GM18511 (cell line): ENCODE measurements around the gene CHMP4A.
"Not testable (repeated sequence)": the region's sequence is repeated elsewhere in the genome, so short reads cannot be mapped to it uniquely, and the experiment has no call there.

Experiments
- ATAC-seq: cut with Tn5 transposase; IDR thresholded peaks from one replicate; pipeline ENCODE4 v1.9.1; 2021; ENCODE audit warnings: mild to moderate bottlenecking, moderate library complexity; ENCODE audit not compliant: unreplicated experiment

Gene CHMP4A

DNA sequence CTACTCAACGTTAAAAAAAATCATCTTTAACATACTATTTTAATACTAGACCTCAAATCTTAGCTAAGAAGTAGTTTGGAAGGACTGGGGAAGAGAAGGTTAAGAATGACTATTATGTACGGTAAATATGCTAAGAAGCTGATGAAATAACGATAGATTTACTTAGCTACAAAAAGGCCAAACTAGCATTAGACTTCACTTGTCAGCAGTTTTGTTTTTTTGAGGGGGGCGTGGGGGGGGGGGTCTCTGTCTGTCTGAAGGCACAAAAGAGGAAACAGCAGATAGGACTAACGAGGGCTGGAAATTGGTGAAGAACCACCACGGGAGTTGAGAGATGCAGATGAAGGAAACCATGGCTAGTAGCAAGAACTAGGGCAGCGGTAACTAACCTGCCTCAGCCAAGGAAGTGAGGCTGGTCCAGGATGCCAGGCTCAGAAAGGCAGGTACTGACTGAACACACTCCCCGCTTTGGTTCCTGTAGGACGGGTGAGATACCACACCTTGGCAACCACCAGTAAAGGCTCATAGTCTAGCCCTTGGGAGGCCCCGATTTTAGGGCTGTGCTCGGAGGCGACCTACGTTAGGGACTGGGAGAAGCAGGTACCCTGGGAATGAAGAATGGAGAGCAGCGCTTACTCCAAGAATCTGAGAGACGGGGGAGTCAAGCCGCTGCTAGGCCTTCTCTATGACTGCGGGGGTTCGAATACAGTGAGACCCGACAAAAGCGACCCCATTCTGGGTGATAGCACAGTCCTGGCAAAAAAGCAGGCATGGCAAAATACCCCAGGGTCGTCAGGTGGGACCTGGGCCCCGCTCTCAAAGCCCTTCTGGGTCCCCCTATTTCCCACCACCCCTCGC, 18.2 kb upstream of the CHMP4A start:
- ATAC-seq: peak; percentile 17

DNA sequence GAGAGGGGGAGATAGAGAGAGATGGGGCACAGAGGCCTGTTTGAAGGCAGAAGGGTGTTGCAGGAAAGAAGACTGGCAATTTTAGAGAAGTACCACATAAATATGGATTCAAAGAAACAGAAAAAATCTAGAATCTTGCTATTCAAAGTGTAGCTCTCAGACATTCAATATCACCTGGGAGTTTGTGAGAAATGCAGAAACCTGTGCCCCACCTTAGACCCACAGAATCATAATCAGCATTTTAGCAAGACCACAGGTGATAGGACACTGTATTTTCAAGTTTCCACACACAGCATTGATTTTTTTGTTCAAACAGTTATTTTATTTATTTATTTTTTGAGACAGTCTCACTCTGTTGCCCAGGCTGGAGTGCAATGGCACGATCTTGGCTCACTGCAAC, 15.6 kb upstream of the CHMP4A start:
- no peak for ATAC-seq

DNA sequence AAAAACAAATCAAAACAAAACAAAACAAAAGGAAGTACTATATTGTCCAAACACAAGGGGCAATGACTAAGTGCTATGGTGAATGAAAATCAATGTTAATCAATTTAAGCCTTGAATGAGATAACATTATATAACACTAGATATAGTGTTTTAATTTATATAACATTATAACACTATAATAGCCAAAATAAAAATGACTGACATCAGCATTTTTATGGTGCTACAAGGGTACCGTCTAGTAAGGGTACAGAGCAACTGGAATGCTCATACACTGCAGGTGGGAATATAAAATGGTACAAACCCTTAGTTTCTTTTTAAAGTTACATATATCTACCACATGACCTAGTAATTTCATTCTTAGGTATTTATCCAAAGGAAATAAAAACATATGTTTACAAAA, 13.2 kb upstream of the CHMP4A start:
- ATAC-seq: no peak

DNA sequence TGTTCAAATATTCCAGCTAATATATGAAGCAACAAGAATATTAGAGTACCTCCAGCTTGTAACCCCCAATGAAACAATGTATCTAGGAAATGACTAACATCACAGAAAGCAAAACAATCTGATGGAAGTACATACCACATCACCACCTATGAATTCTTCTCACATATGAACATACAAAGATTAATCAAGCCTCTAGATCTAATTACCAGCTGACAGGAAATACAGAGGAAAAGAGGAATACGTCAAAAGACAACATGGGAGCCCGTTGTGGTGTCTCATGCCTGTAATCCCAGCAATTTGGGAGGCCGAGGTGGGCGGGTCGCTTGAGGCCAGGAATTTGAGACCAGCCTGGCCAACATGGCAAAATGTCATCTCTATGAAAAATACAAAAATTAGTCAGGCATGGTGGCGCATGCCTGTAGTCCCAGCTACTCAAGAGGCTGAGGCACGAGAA, 11.4 kb upstream of the CHMP4A start:
- no peak for ATAC-seq

DNA sequence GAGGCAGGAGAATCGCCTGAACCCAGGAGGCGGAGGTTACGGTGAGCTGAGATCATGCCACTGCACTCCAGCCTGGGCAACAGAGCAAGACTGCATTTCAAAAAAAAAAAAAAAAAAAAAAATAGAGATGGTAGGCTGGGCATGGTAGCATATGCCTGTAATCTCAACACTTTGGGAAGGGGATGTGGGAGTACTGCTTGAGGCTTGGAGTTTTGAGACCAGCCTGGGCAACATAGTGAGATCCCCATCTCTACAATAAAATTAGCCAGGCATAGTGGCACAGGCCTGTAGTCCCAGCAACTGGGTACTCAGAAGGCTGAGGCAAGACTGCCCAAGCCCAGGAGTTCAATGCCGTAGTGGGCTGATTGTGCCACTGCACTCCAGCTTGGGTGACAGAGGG, 9.7 kb upstream of the CHMP4A start:
- ATAC-seq: not testable (repeated sequence)

DNA sequence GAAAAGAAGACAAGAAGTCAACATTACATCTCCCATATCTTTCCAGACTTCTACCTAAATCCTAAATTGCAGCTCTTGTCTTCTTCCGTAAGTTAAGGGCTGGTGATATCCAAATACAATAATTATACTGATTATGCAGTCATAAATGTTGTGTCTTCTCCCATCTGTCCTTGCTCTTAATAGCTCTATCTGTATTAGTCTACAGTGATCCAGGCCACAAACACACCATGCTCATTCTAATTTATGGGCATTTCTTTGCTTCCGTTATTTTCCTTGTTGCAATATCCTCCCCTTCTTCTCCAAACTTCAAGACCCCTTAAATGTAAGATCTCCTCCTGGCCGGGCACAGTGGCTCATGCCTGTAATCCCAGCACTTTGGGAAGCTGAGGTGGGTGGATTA, 6.2 kb upstream of the CHMP4A start:
- ATAC-seq: no peak

DNA sequence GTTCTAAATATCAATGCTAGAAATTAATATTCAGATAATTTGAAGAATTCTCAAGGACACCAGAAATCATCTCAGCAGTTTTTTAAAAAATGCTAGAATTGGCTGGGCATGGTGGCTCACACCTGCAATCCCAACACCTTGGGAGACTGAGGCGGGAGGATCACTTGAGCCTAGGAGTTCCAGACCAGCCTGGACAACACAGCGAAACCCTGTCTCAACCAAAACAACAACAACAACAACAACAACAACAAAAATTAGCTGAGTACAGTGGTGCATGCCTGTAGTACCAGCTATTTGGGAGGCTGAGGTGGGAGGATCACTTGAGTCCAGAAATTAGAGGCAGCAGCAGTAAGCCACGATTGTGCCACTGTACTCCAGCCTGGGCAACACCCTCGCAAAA, 5.8 kb upstream of the CHMP4A start:
- ATAC-seq: no peak

DNA sequence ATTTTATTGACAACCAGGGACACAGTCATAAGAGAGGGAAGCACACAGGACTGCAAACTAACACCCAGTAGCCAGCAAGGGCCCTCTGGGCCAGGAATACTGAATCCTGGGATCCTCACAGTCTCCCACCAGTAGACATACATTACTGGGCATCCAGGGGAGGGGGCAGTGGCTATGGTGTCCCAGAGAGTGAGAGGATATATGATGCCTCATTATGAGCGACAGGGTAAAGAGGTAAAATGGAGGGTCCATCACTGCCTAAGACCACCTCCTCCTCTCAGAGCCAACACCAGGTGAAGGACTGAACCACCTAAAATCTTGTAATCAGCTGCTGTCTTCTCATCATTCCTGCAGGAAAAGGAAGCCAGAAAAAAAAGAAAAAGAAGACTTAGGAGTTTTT, 3.6 kb upstream of the CHMP4A start:
- ATAC-seq: not testable (repeated sequence)

DNA sequence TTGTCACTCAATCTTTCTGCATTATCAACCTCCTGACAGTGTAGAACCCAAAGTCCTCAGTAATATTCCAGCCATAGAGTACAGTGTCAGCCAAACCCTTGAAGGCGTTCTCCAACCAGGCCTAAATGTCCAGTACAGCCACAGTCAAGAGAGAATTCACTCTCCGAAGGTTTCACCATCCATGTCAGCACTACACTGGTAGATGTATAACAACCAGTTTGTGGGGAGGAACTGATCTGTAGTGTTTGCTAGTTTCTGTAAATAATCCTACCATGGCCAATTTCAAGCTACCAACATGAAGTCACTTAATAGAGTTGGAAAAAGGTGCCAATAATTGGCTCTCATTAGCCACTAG, 3.0 kb upstream of the CHMP4A start:
- no peak for ATAC-seq

DNA sequence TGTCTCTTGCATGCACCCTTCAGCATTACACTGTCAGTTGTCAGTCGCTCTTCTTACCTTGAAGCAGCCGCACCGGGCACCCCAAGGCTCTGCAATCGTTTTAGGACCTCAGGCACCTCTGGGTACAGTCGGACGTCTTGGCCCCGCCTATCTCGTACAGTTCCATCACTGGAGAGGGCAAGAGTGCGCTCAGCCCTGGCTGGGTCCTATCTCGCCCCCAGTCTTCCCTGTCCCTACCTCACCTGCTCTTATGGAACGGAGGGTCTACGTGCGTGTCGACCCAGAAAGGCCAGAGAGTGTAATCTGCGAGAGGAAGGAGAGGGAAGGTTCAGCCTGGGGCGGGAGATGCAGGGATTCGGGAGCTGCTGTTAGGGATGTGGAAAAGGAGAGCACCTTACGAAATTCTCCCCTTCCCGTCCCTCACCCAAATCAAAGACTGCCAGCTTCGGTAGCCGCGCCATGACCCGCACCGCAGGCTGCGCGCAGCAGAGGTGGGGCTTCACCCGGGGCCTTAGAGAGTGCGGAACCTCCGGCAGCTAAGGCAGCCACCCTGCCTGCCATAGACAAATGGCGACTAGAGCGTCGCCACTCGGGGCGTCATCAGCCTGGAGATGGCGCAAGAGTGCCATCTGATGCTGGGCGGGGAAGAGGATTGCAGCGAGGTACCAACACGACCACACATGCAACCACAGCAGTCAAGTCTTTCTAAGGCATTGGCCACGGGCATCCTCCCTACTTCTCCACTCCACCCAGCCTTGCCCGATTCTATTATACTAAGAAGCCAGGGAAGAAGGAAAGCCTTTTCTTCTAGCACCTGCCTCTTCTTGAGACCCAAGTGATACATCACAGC, 2.4 kb upstream of the CHMP4A start, which contains the start of gene MDP1:
Gene MDP1 (minus strand): TSS at position 572 of the 850 bp plus-strand sequence. CDS start 111 bp downstream, at position 461.
- peak; percentile 73 for ATAC-seq

DNA sequence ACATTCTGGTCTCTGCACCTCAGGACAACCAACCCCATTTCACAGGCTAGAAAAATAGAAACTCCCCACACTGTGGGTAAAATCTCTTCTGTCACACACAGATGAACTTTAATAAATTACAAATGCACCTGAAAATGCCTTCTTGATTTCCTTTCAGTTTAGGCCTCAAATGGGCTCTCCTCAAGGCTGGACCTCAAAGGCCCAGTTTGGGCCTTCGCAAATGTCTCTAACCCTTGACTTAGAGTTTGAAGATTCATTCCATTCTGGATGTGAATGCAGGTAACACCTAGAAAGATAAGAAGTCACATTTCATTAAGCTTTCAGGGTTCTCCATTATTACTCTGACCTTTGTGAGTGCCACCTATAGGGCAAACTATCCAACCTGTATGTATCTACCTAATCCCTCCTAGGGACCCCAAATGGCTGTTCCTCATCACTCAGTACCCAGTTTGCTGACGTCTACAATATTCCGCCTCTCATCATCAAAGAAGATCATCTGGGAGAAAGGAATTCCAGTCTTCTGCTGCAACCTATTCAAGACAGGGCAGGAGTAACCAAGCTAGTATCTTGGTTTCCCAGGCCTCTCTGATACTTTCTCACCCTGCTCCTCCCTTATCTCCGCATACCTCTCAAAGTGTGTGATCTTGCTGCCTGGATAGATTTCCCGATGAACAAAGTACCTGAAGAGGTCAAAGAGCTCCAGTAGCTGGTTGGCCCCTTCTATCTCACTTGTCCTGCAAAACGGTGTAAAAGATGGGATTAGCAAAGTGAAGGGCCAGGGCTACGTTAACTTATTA, 776 bp upstream of the CHMP4A start:
- ATAC-seq: no peak

DNA sequence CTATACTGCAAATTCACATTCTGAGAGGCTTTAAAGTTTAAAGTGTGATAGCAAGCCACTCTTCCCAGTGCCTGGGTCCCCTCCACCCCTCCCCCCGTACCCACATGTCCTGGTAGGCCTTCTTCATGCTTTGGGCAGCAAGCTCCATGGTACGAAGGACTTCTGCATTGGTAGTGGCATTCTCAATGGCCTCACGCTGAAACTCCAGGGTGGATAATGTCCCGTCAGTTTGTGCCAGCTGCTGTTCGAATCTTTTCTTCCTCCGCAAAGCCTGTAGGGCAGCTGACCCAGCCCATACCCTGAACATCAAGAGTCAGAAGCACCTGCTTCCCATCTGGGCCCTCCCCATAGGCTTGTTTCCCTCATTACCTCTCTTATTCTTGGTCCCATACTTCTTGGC, 2.0 kb downstream of the CHMP4A start:
- no peak for ATAC-seq

DNA sequence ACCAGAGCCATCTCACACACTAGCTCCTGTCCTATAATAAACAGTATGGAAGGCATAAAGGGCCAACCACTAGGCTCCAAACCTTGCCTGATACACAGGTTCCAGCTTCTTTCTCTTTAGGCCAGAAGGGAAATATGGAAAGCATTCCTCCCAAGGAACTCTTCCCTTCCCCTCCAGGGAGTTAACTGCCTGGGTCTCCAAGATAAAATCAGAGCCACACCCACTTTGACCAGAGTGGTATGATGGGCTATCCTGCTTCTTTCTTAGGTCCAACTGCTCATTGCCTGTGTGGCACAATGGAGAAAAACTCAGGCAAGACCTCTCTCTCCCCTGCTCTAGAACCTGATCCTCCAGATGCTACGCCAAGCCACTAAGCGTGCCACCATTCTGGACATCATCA, 5.7 kb downstream of the CHMP4A start:
- ATAC-seq: no peak

DNA sequence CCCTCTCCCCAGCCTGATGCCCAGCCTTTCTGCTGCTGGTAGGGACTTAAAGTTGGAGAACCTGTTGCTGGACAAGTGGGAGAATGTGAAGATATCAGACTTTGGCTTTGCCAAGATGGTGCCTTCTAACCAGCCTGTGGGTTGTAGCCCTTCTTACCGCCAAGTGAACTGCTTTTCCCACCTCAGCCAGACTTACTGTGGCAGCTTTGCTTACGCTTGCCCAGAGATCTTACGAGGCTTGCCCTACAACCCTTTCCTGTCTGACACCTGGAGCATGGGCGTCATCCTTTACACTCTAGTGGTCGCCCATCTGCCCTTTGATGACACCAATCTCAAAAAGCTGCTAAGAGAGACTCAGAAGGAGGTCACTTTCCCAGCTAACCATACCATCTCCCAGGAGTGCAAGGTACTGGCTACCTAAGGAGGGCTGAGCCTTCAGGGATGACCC, 6.2 kb downstream of the CHMP4A start:
- no peak for ATAC-seq

DNA sequence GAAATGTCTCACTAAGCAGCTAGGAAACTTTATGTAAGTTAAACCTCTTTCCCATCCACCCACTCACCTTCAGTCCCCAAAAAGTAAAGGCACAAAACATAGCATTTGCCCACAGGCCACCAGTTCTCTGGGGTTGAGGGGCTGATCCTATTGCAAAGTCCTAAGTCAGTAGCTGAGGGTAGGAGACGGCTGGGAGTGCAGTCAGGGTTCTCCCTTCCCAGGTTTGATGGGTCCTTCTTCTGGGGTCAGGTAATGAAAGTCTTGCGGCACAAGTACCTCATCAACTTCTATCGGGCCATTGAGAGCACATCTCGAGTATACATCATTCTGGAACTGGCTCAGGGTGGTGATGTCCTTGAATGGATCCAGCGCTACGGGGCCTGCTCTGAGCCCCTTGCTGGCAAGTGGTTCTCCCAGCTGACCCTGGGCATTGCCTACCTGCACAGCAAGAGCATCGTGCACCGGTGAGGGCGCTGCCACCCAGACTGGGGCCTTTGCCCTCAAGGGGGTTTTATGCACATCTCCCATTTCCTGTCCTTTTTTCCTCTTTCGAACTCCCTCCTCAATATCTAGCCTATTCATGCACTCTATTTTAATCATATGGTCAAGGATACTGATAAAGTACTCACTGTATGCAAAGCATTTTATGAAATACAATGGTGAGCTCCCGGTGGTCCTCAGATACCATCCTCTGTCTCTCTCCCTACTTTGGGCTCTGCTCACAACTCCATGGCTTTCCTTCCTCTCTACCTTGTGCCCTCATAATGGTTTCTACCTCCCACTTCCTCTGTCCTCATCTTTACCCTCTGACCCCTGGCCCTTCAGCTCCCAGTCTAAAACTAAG, 6.8 kb downstream of the CHMP4A start:
- ATAC-seq: no peak

DNA sequence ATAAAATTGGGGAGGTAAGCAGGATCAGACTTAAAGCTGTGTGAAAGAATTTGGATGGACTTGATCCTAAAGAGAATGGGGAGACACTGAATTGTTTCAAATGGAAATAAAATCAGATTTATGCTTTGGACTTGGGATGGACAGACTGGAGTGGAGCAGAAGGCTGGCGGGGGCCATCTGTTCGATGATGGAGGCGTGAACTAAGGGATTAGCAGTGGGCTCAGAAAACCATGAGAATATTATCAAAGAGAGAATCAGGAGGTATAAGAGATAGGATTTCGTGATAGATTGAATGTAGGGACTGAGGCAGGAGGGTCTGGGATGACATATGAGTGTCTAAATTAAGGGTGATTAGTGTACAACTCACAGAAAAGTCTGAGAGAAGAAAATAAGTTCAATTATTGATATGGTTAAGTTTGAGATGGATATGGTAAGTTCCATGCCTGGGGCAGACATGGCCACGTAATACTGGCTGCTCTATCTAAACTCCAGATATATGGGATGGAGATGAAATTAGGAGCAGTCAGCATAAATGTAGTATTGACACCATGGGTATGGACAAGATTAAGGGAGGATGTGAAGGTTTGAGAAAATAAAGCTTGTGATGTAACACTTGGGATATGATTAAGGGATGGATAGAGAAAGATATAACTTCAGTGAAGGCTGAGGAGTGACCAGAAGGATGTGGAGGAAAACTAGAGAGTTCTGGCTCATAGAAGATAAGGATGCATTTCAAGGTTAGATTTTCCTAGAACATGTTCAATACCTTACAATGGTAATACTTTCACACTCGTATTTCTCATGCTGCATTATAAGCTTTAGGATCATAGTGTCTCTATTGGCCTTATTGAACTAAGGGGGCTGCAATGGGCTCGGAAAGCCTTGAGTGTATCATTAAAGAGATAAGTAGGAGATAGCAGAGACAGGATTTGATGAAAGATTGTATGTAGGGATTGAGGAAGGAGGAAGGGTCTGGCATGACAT, 8.8 kb downstream of the CHMP4A start:
- no peak for ATAC-seq

DNA sequence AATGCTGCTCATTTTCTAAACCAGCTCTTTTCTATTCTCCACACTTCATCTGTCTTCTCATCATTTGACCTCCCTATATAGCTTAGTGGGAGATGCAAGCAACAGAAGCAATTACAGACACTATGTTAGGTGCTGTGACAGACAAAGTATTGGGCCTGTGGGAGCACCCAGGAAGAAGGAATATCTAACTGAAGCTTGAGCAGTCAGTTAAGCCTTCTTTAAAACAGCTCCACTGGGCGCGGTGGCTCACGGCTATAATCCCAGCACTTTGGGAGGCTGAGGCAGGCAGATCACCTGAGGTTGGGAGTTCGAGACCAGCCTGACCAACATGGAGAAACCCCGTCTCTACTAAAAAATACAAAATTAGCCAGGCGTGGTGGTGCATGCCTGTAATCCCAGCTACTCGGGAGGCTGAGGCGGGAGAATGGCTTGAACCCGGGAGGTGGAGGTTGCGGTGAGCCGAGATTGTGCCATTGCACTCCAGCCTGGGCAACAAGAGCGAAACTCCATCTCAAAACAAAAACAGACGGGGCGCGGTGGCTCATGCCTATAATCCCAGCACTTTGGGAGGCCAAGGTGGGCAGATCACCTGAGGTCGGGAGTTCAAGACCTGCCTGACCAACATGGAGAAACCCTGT, 9.9 kb downstream of the CHMP4A start:
- ATAC-seq: not testable (repeated sequence)

DNA sequence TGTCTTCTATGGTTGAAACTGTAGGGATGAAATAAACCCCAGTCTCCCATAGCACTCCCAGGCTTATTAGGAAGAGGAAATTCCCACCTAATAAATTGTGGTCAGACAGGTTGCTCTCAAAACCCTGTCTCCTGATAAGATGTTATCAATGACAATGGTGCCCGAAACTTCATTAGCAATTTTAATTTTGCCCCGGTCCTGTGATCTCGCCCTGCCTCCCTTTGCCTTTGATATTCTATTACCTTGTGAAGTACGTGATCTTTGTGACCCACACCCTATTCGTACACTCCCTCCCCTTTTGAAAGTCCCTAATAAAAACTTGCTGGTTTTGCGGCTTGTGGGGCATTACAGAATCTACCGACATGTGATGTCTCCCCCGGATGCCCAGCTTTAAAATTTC, 10.8 kb downstream of the CHMP4A start:
- ATAC-seq: not testable (repeated sequence)
